SK-N-SH (cell line): ENCODE measurements around the gene LARP1B. TPM values are rescaled to one million over a fixed set of nuclear protein-coding genes. Genes with fewer than 3 reads are reported as not detected.

Experiments
- CTCF ChIA-PET: fragments of 300-600, 350-600 bp; formaldehyde crosslinking; extraction: SDS; loops from one replicate; lab custom pipeline; 2021; lab: Yijun Ruan, JAX
- POLR2A ChIA-PET: fragments of 350-600 bp; sonication (Branson Sonifier 250); formaldehyde crosslinking; extraction: SDS; loops from one replicate; lab custom pipeline; 2020; ENCODE audit warnings: antibody characterized with exemption, inconsistent platforms; lab: Yijun Ruan, JAX
- DNase-seq: peaks from one replicate; pipeline ENCODE4 v3.0.0; 2012
- H2AFZ ChIP-seq: fragments of 200-600 bp; sonication (generic); 2 replicates; pipeline ENCODE4 v1.8.1; 2016; ENCODE audit warnings: antibody characterized with exemption, mild to moderate bottlenecking, low read depth
- H3F3A ChIP-seq: fragments of 200-600 bp; sonication (generic); replicated peaks from 2 replicates; pipeline ENCODE3; 2016; ENCODE audit warnings: antibody characterized with exemption, mild to moderate bottlenecking; ENCODE audit not compliant: insufficient read depth
- H3K27ac ChIP-seq, 2 experiments: fragments of 200-500 bp in 1 of 2; fragments of 200-600 bp in 1 of 2; sonication (Bioruptor generic) in 1 of 2; sonication (generic), shearing (Covaris generic) in 1 of 2; 2 replicates each; pipeline versions ENCODE4 v1.5.1 to v1.6.1; 2014 to 2016; ENCODE audit warnings: low read depth in 2 of 2, inconsistent platforms in 1 of 2, low read length in 1 of 2, mild to moderate bottlenecking in 1 of 2, mixed read lengths in 1 of 2
- H3K27me3 ChIP-seq: fragments of 200-600 bp; sonication (generic), shearing (Covaris generic); 2 replicates; pipeline ENCODE4 v1.6.1; 2016; ENCODE audit warnings: mixed run types; ENCODE audit not compliant: insufficient read depth
- H3K36me3 ChIP-seq, 2 experiments: fragments of 200-500 bp in 1 of 2; fragments of 200-600 bp in 1 of 2; sonication (Bioruptor generic) in 1 of 2; sonication (generic) in 1 of 2; replicated peaks in 1 of 2; 2 replicates each; pipeline versions ENCODE3 to v1.5.1; 2014 to 2016; ENCODE audit warnings: low read length in 1 of 2, mild to moderate bottlenecking in 1 of 2; ENCODE audit not compliant: insufficient read depth in 2 of 2, control insufficient read depth in 1 of 2
- H3K4me1 ChIP-seq, 2 experiments: fragments of 200-500 bp in 1 of 2; fragments of 200-600 bp in 1 of 2; sonication (Bioruptor generic) in 1 of 2; sonication (generic), shearing (Covaris generic) in 1 of 2; 2 replicates each; pipeline versions ENCODE4 v1.5.1 to v1.6.1; 2014 to 2016; ENCODE audit warnings: low read depth in 1 of 2, low read length in 1 of 2, mixed run types in 1 of 2; ENCODE audit not compliant: insufficient read depth in 2 of 2, control insufficient read depth in 1 of 2
- H3K4me2 ChIP-seq: fragments of 200-600 bp; sonication (generic), shearing (Covaris generic); 2 replicates; pipeline ENCODE4 v1.6.1; 2017; ENCODE audit warnings: mixed run types
- H3K4me3 ChIP-seq, 2 experiments: fragments of 200-500 bp in 1 of 2; fragments of 200-600 bp in 1 of 2; sonication (Bioruptor generic) in 1 of 2; sonication (generic), shearing (Covaris generic) in 1 of 2; 2 replicates each; pipeline versions ENCODE4 v1.5.1 to v1.8.1; 2014 to 2016; ENCODE audit warnings: low read depth in 2 of 2, inconsistent platforms in 1 of 2, low read length in 1 of 2, mild to moderate bottlenecking in 1 of 2, mixed read lengths in 1 of 2, moderate library complexity in 1 of 2
- H3K79me2 ChIP-seq: fragments of 200-600 bp; sonication (generic); 2 replicates; pipeline ENCODE4 v1.8.1; 2017; ENCODE audit warnings: mild to moderate bottlenecking; ENCODE audit not compliant: insufficient read depth
- H3K9ac ChIP-seq: fragments of 200-600 bp; sonication (generic); 2 replicates; pipeline ENCODE4 v1.6.1; 2017; ENCODE audit warnings: mixed run types
- H3K9me2 ChIP-seq: fragments of 200-600 bp; sonication (generic); 2 replicates; pipeline ENCODE4 v1.6.1; 2017; ENCODE audit warnings: mixed run types
- H3K9me3 ChIP-seq: fragments of 200-600 bp; sonication (generic); 2 replicates; pipeline ENCODE4 v1.6.1; 2017; ENCODE audit warnings: mixed run types, mild to moderate bottlenecking, moderate library complexity
- H4K20me1 ChIP-seq: fragments of 200-600 bp; sonication (generic); 2 replicates; pipeline ENCODE4 v1.6.1; 2017; ENCODE audit warnings: mild to moderate bottlenecking, mixed run types; ENCODE audit not compliant: insufficient read depth
- CHD2 ChIP-seq: fragments of 150-350 bp; IDR thresholded peaks from 2 replicates; pipeline ENCODE4 v1.6.1; 2018; ENCODE audit warnings: low read length; ENCODE audit not compliant: partially characterized antibody
- ELF1 ChIP-seq: IDR thresholded peaks from 2 replicates; pipeline ENCODE4 v1.4.0; 2012
- EP300 ChIP-seq, 2 experiments: IDR thresholded peaks; 2 replicates each; pipeline versions ENCODE4 v1.4.0 to v1.6.1; 2012; ENCODE audit warnings: borderline replicate concordance in 1 of 2, low read depth in 1 of 2, low read length in 1 of 2
- EZH2phosphoT487 ChIP-seq: fragments of 200-600 bp; sonication (generic); IDR thresholded peaks from 2 replicates; pipeline ENCODE4 v1.6.1; 2017; ENCODE audit warnings: low read depth, mixed run types, mild to moderate bottlenecking, antibody characterized with exemption, moderate library complexity, borderline replicate concordance
- FOXM1 ChIP-seq: IDR thresholded peaks from 2 replicates; pipeline ENCODE4 v1.4.0; 2012; ENCODE audit warnings: low read depth, mild to moderate bottlenecking
- GATA2 ChIP-seq: sonication (generic); formaldehyde crosslinking; IDR thresholded peaks from 2 replicates; pipeline ENCODE4 v1.5.0; 2020; ENCODE audit warnings: mild to moderate bottlenecking, missing genetic modification reagents
- JUND ChIP-seq: IDR thresholded peaks from 2 replicates; pipeline ENCODE4 v1.4.0; 2012
- MEF2A ChIP-seq: IDR thresholded peaks from 2 replicates; pipeline ENCODE4 v1.4.0; 2012; ENCODE audit warnings: low read depth, borderline replicate concordance
- MXI1 ChIP-seq: IDR thresholded peaks from 2 replicates; pipeline ENCODE4 v1.6.1; 2012; ENCODE audit warnings: mild to moderate bottlenecking, low read depth, low read length, improper control_type of control experiment
- NFIC ChIP-seq: IDR thresholded peaks from 2 replicates; pipeline ENCODE4 v1.4.0; 2012; ENCODE audit warnings: borderline replicate concordance
- NRF1 ChIP-seq: IDR thresholded peaks from 2 replicates; pipeline ENCODE4 v1.6.1; 2012; ENCODE audit warnings: low read depth, mild to moderate bottlenecking, low read length
- PBX3 ChIP-seq: IDR thresholded peaks from 2 replicates; pipeline ENCODE4; 2012
- POLR2AphosphoS5 ChIP-seq: IDR thresholded peaks from 2 replicates; pipeline ENCODE4 v1.6.1; 2012; ENCODE audit warnings: low read depth, low read length
- REST ChIP-seq: IDR thresholded peaks from 2 replicates; pipeline ENCODE4 v1.6.1; 2012; ENCODE audit warnings: mild to moderate bottlenecking, low read depth, low read length, moderate library complexity
- RFX5 ChIP-seq: IDR thresholded peaks from 2 replicates; pipeline ENCODE4 v1.6.1; 2012; ENCODE audit warnings: mild to moderate bottlenecking, improper control_type of control experiment, low read length
- RXRA ChIP-seq: IDR thresholded peaks from 2 replicates; pipeline ENCODE4 v1.4.0; 2012; ENCODE audit warnings: low read depth, mild to moderate bottlenecking, borderline replicate concordance
- SMC3 ChIP-seq: IDR thresholded peaks from 2 replicates; pipeline ENCODE4 v1.6.1; 2012; ENCODE audit warnings: low read depth, low read length, improper control_type of control experiment
- TCF12 ChIP-seq: IDR thresholded peaks from 2 replicates; pipeline ENCODE4 v1.4.0; 2012
- USF2 ChIP-seq: fragments of 150-350 bp; IDR thresholded peaks from 2 replicates; pipeline ENCODE4 v1.6.1; 2017; ENCODE audit warnings: antibody characterized with exemption, low read length, low read depth, borderline replicate concordance
- YY1 ChIP-seq: IDR thresholded peaks from 2 replicates; pipeline ENCODE4 v1.4.0; 2012; ENCODE audit warnings: low read depth, mild to moderate bottlenecking
- WGBS: methylation state at CpG from one replicate; pipeline ENCODE4 v1.1.6; 2017; ENCODE audit warnings: low lambda C conversion rate; 5-methylcytosine and 5-hydroxymethylcytosine counted together
- polyA plus RNA-seq, 3 experiments: library from polyadenylated mRNA; depleted of rRNA; stranded (reverse); fragments of >200 nt; gene quantifications; 2 replicates each; pipeline ENCODE4 v1.2.3, GENCODE V29; 2012
- TF ChIP-seq, protein P1 (sequence below): IDR thresholded peaks from 2 replicates; pipeline ENCODE4 v1.4.0; 2012; ENCODE audit warnings: low read depth
- TF ChIP-seq, protein P2 (sequence below): fragments of 150-350 bp; IDR thresholded peaks from 2 replicates; pipeline ENCODE4 v1.6.1; 2016; ENCODE audit warnings: mild to moderate bottlenecking, low read depth, low read length
- TF ChIP-seq, protein P3 (sequence below): IDR thresholded peaks from 2 replicates; pipeline ENCODE4 v1.4.0; 2012; ENCODE audit warnings: low read depth, borderline replicate concordance

The LARP1B gene
- polyA plus RNA-seq (2012; rRNA removed): 4.8 and 6.4 TPM in 2 replicates
- polyA plus RNA-seq (2012; cell fraction: cytosol; rRNA removed): 6.4 and 8.2 TPM in 2 replicates
- polyA plus RNA-seq (2012; cell fraction: nucleus; rRNA removed): 5.7 and 13.3 TPM in 2 replicates

DNA sequence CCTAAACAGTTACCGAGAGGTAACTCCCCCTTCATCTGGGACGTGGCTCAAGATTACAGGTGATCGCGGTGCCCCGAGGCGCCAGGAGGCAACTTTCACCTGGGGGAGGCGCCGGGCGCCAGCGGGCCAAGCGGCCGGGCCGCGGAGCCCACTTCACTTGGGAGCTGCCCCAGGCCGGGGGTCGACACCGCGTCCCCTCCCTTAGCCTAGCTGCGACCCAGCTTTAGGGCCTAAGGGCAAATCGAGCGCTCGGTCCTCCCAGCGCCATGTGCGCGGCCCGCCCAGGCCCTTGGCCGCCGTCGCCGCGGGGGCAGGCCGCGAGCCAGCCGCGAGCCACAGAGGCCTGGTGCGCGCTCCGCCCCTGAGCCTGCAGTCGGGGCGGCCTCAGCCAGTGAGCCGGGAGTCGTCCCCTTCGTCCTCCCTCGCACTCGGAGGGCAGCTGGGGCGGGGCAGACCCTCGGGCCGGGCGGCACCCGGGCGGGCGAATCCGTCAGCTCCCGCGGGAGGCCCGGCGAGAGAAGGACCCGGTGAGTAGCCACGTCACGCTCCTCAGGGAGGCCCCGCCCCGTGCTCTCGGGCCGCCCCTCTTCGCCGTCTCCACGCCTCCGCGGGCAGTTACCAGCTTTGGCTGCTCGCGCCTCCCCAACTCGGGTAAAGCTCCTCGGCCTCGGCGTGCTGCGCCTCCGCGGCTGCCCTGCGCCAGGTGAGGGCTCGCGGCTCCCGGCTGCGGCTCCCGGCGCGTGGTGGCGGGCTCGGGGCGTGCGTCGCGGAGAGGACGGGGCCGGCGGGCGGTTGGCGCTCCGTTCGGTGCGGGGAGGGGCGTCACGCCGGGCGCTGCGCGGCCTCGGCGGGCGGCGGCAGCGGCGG, at the start of gene LARP1B:
TSS of gene LARP1B (plus strand) at position 614 of the 867 bp plus-strand sequence. CDS start 13,640 bp downstream, outside the sequence.
- Histone ChIP-seq H3K79me2 (peaks cover 42% of the 10 kb centered on the region), H3K27ac (peak within 1 kb of the TSS; percentile 89 to 94), H4K20me1 (peaks cover 13% of the 10 kb centered on the region; the same call in 1 of the 2 replicates), H3K9me3 (no peaks in the 10 kb centered on the region), H3K4me3 (peak within 1 kb of the TSS; percentile 70 to 94), H3K9me2 (no peaks in the 10 kb centered on the region), H3K9ac (peak within 1 kb of the TSS; percentile 98), H2AFZ (peak within 1 kb of the TSS; percentile 98), H3K36me3 (no peaks in the 10 kb centered on the region), H3K4me1 (no peaks in the 10 kb centered on the region; a peak in 1 of 4 replicates), H3F3A (peaks cover 5% of the 10 kb centered on the region), H3K27me3 (no peaks in the 10 kb centered on the region), H3K4me2 (peak within 1 kb of the TSS; percentile 91)
- ChIA-PET POLR2A (interaction anchor here (0.5 to 1.9 kb wide), 10 partner anchors 10 to 1652 kb away, joined by 3 to 26 read pairs (median 4); partner anchors contain the start of genes ABHD18, MFSD8 and PLK4), CTCF (interaction anchor here (1.0 to 2.1 kb wide), 2 partner anchors 9 to 131 kb away, joined by 3 to 9 read pairs; no protein-coding TSS in a partner anchor)
- DNase-seq: peak; percentile 98
- WGBS: 0% methylated on average over 15 of the region's 112 CpGs
- TF ChIP-seq POLR2AphosphoS5 (peak; percentile 72), ELF1 (no peak), MEF2A (no peak), RFX5 (no peak), NRF1 (no peak), USF2 (no peak), YY1 (no peak), RXRA (no peak), EP300 (IDR thresholded peaks at IDR 0.05; ENCODE audit: borderline replicate concordance in 1 of 2, low read depth in 1 of 2, low read length in 1 of 2) (no peak), JUND (no peak), MXI1 (peak; percentile 87), GATA2 (CRISPR knock-in tag) (no peak), CHD2 (peak; percentile 95), PBX3 (peak; percentile 10; the same call in 1 of the 2 replicates), FOXM1 (no peak), TCF12 (no peak; the same call in 1 of the 2 replicates), SMC3 (no peak), REST (0 out of 2 replicates have a peak, but pooled peaks have one; percentile 51), NFIC (no peak; the same call in 1 of the 2 replicates), EZH2phosphoT487 (no peak)
- TF ChIP-seq, protein P1, sequence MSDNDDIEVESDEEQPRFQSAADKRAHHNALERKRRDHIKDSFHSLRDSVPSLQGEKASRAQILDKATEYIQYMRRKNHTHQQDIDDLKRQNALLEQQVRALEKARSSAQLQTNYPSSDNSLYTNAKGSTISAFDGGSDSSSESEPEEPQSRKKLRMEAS: peak; percentile 59; the same call in 1 of the 2 replicates
- TF ChIP-seq, protein P2, sequence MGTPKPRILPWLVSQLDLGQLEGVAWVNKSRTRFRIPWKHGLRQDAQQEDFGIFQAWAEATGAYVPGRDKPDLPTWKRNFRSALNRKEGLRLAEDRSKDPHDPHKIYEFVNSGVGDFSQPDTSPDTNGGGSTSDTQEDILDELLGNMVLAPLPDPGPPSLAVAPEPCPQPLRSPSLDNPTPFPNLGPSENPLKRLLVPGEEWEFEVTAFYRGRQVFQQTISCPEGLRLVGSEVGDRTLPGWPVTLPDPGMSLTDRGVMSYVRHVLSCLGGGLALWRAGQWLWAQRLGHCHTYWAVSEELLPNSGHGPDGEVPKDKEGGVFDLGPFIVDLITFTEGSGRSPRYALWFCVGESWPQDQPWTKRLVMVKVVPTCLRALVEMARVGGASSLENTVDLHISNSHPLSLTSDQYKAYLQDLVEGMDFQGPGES: no peak
- TF ChIP-seq, protein P3, sequence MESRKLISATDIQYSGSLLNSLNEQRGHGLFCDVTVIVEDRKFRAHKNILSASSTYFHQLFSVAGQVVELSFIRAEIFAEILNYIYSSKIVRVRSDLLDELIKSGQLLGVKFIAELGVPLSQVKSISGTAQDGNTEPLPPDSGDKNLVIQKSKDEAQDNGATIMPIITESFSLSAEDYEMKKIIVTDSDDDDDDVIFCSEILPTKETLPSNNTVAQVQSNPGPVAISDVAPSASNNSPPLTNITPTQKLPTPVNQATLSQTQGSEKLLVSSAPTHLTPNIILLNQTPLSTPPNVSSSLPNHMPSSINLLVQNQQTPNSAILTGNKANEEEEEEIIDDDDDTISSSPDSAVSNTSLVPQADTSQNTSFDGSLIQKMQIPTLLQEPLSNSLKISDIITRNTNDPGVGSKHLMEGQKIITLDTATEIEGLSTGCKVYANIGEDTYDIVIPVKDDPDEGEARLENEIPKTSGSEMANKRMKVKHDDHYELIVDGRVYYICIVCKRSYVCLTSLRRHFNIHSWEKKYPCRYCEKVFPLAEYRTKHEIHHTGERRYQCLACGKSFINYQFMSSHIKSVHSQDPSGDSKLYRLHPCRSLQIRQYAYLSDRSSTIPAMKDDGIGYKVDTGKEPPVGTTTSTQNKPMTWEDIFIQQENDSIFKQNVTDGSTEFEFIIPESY: peak; percentile 86
